ENCODE results near the gene RNF4.
"Not testable (repeated sequence)": the region's sequence is repeated elsewhere in the genome, so short reads cannot be mapped to it uniquely, and the experiment has no call there.

RNF4 gene

DNA sequence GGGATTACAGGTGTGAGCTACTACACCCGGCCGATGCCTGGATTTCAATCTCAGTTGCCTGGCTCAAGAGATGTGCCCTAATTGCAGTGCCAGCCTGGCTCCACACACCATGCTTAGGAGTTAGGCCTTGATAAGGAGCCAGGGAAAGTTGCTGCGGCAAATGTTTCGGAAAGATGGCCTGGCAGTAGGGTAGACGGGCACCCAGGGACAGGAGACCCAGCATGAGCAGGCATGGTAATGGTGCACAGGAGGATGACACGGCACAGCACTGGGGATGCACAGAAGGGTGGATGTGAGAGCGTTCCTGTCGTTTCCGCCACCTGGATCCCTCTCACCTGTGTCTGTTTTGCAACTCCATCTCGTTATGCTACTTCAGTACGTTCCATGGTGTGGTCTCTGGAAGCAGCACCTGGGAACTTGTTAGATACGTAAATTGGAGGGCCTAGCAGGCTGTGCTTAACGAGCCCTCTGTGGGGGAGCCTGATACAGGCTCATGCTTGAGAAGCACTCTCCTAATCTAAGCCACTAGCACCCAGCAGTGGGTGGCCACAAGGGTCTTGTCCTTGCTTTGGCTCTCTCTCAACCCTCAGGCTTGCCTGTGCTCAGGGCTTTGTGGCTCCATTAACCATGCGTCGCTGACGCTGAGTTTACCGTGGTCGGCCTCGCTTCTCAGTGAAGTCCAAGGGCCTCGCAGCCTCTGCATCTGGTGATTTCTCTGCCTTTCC, 20.3 kb downstream of the RNF4 start:
- DNase-seq = no peak

DNA sequence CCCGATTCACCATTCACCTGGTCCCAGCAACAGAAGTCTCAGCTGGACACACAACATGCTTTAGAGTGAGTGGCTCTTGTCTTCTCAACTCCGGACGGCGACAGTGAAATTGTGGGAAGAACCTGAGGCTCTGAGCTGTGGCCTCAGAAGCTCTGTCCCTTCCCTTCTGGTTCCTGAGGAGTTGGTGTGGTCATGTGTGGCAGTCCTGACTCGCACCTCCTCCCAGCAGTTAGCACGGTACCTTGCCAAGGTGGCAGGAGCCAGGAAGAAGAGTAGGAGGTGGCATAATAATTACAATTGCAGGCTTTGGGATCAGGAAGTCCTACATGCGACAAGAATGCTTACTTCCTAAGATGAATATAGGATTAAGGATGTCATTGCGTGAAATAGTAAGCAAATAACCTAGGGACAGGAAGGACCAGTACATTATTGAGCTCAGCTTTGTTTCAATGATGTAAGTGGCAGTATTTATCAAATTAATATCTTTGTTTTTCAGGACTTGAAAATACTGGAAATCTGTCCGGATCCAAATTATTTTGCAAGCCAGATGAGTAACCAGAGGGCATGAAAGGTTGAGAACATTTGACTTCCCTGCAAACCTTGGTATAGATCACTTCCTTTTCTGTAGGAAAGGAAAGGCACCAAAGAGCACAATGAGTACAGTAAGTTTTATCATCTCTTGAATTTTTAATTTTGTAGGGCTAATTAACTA, 21.1 kb downstream of the RNF4 start:
- no peak for DNase-seq

DNA sequence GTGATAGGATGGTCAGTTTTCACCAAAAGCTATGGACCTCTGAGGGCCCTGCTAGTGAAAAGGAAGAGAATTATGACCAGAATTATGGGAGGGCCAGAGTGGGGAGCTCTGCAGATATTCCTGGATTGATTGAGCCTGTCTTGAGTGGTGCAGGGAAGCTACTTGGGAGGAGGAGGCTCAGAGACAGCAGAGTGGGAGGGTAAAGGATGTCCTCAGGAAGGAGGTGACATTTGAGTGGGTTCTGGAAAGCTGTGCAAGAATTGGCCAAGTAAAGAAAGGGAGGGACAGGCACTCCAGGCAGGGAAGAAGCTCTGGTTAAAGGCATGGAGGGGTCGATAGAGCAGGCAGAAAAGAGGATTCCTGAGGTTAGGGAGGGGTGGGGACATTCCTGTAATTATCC, 24.1 kb downstream of the RNF4 start:
- no peak for DNase-seq

DNA sequence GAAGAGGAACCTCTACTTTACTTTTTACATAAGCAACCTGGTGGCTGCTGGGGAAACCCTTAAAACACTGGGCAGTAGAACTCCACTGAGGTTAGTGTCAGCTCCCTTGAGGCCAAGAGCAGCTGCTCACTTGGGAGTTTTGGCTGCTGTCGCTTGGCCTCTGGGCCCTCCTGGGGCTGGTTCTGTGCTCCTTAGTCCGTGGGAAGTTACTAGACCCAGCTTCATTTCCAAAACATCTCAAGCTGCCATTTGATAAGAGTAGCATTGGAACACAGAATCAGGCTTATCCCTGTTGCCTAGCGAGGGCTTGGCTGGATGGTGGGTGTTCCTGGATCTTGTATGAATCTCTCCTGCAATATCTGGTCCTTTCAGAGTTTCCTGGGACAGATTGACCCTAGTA, 26.1 kb downstream of the RNF4 start:
- DNase-seq = no peak

DNA sequence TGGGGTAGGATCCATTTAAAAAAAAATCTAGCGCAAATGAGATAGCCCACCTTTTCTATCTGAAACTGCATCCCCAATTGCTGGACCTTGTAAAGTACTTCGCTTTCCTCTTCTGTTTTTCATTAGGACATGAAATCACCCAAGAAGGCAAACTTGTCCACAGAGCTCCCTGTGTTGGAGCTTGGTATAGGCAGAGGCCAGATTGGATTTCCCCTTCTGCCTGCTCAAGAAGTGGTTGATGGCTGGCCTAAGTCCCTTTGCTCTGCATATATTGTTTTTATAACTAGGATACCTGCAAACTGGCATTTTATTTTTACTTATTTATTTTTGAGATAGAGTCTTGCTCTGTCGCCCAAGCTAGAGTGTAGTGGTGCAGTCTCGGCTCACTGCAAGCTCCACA, 28.4 kb downstream of the RNF4 start:
- no peak for DNase-seq

DNA sequence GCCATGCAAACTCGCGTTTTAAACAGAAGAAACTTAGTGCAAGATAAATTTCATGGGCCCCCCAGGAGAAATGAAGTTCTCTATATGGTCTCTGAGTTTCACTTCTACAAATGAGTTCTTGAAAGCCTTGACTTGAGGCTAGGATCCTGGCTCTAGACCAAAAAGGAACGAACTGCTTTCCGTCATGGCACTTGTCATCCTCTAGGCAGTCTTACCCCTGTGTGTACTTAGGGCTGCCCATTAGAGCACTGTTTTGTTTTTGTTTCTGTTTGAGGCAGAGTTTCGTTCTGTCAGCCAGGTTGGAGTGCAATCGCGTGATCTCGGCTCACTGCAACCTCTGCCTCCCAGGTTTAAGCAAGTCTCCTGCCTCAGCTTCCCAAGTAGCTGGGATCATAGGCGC, 29.0 kb downstream of the RNF4 start:
- DNase-seq = no peak

DNA sequence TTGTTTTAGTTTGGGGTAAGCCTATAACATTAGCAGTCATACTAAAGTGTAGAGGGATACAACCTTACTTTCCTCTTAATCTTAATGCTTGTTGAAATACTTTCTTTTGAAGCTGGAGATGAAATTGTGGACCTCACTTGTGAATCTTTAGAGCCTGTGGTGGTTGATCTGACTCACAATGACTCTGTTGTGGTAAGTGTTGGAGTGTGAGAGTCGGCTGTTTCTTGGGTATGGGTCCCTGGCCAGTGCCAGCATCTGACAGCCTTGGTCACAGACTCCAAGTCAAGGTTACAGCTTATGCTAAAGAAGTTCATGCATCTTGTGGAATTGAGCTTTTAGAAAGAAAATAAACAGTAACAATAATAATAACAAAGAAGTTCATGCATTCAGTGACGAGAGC, 31.6 kb downstream of the RNF4 start:
- DNase-seq = no peak

DNA sequence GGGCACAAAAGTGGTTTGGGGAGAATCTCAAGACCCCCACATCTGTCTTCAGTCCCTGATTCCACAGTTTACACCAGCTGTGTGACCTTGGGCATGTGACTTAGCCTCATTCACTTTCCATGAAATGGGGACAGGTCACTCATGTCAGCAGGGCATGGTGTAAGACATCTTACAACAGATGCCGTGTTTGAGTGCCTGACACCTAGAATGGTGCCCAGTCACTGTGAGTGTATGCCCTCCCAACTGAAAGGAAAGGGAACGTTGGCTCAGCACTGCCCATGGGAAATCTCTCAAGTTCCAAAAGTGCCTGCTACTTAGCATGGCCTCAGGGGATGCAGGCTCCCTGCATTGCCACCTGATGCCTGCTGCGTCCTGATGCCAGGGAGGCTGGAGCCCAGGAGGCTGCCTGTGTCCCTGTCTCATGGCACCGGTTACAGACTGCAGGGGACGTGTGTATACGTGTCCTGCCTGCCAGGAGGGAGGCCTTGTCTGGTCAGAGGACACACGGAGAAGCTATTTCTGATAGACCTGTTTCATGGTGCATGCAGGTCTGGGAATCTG, 32.2 kb downstream of the RNF4 start:
- DNase-seq = no peak

DNA sequence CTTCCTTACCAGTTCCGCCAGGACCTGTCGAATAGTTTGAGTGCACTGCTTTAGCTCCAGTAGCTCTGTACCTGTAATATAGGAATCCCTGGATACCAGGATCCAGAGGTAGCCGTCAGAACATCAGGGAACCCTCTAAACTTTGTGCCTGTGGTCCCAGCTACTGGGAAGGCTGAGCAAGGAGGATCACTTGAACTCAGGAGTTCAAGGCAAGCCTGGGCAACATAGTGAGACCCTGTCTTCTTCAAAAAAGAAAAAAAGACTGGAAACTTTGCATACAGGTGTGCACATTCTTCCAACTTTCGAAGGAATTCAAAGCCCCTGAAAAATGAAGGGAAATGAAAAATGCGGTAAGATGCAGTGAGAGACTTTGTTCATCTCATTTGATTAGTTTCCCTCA, 34.9 kb downstream of the RNF4 start:
- no peak for DNase-seq

DNA sequence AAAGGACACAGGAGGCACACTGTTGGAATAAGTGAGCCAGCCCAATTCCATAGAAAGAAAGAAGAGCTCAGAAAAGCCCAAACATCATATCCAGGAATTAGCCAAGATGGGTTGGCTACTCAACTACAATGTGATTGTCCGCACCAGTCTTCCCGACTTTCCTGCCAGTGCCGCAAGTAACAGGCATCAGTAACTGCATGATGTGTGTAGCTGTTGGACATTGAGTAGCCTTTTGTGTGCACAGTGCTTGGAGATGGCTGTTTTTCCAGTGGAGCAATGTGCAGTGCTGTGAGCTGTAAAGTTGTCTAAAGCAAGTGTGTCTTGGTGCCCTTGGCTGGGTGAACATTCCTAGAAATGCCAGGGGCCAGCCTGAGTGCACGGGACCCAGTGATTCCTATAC, 38.4 kb downstream of the RNF4 start:
- DNase-seq = no peak

DNA sequence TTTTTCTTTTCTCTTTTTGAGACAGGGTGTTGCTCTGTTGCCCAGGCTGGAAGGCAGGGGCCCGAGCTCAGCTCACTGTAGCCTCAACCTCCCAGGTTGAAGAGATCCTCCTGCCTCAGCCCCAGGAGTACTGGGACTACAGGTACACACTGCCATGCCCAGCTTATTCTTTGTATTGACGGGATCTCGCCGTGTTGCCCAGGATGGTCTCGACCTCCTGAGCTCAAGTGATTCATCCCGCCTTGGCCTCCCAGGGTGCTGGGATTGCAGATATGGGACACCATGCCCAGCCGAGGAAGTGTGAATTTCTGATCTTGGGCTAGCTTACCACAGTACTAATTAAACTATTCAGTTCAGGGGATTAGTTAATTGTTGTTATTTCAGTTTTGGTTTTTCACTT, 38.9 kb downstream of the RNF4 start:
- no peak for DNase-seq

DNA sequence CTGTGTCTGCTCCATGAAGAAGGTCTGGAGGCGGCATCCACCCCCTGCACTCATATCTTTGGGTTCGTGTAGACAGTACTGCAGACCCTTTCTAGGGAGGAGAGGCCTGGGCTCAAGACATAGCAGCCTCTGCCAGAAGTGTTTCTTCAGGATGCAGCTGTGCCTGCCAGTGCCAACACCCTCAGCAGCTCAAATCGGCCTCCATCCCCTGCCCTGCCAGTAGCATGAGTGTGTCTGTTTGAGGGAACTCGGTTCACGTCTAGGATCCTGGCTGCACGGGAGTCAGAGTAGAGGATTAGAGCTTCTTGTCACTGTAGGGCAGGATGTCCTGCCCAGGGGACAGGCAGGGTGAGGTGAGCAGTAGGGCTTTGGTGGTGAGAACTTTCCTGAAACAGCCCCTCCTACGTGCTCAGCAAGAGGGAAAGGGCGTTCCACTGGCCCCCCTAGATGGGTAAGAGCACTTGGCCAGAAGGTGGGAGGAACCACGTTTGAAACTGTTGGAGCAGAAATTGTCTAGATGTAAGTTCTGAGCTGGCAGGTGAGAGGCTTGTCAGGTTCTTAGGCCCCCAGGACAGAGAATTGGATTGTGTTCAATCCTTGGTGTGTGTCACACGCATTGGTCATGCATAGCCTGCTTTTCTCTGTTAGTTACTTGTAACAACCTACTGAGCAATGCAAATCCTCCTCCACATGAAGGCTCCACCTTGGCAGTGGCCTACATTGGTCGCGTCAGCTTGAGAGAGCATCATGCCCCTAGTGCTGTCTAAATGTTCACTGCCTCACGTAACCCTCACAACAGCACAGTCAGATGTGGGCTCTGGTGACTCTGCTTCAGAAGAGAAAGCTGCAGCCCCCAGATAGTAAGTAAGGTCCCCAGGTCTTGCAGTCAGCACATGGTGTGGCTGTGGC, 41.7 kb downstream of the RNF4 start:
- DNase-seq = no peak

DNA sequence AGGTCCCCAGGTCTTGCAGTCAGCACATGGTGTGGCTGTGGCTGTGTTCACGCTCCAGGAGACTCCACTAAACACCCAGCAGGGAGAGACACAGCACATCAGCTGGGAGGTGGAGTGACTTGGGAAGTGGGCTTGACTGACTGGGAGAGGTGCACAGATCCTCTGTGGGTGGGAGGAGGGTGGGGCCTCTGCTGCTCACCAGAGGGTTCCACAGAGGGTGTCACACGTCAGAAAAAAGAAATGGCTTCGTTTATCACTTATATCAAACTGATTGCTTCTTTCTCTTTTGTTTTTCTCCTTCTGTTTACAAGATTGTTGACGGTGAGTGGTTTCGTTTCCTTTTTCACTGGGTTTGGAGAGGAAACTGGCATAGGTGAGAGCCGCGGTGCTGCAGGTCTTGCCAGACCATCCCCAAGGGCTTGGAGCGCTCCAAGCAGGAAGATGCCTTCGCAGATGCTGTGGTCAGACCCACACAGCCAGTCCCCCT, 42.8 kb downstream of the RNF4 start:
- no peak for DNase-seq

DNA sequence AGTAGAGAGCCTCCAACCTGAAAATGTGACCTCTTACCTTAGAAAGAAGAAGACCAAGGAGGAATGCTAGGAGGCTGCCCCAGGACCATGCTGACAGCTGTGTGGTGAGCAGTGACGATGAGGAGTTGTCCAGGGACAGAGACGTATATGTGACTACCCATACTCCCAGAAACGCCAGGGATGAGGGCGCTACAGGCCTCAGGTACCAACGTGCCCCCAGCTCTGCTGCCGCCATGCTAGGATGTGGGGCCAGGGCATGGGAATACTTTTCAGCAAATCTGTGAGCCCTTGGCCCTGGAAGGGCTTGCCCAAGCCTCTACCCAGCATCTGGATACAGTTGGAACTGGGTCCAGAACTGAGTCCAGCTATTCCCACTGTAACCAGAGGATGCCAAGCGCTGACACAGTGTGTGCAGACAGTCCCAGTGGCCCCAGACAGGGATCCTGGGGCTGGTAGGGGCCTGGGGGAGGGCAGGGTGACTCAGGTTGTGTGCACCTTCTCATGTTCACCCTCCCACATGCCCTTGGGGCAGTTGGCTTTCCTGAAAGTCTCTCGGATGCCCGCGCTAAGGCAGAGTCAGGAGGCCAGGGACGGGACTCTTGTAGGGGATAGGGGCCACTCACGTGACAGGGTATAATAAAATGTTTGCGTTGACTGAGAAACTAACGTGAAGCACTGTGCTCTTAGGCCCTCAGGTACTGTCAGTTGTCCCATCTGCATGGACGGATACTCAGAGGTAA, 43.7 kb downstream of the RNF4 start:
- no peak for DNase-seq

DNA sequence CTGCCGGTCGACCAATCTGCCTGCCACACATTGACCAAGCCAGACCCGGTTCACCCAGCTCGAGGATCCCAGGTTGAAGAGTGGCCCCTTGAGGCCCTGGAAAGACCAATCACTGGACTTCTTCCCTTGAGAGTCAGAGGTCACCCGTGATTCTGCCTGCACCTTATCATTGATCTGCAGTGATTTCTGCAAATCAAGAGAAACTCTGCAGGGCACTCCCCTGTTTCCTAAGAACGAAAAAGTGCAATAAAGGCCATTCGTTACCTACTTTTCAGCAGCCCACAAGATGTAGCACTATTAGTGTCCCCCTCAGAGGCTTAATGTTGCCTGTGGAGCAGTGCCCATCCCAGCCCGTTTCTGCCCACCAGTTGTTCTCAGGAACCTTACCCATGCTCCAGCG, 45.3 kb downstream of the RNF4 start:
- DNase-seq = not testable (repeated sequence)

DNA sequence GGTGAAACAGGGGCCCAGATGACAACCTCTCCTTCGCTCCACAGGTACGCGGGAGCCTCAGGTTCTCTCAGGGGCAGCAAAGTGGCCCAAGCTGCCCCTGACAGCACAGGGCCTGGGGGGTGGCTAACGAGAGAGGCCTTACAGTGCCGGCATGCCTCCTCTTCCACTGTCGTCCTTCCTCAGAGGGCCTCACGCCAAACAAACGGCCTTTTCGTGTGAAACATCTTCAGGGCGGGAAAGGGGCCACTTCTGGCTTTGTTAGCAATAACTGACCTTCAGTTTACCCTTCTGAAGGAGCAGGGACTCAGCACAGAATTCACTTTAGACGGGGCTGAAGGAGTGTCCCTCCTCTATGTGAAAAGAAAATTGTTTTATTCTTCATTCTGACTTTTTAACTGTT, 46.0 kb downstream of the RNF4 start:
- DNase-seq = not testable (repeated sequence)

DNA sequence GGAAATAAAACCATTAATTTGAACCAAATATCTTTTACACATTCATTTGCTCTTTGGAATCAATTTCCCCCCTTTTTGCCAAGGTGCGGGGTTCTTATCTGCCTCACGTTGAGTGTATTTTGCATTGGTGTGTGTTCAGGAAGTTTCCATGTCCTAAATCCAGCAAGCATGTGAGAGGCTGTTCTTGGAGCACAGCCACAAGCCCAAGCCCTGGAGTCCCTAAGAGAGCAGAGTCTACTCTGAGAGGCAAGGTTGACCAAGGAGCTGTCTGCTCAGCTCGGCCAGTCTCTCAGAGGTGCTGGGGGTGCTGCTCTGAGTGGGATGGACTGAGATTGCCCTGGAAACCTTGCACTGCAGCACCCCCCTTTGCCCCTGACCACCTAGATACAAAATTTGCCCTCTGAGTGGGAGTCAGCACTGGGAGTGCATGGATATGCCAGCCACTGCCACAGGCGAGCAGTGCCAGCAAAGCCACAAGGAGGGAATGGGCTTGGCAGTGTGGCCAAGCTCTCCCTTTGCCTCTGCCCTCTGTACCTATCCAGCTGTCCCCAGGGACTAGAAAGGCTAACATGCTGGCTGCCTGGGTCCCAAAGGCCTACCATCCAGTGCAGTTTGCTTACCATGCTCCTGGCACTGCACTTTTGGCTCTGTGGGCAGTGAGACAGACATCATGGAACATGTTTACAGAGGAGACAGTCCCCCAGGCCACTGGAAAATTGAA, 47.1 kb downstream of the RNF4 start:
- DNase-seq = no peak

DNA sequence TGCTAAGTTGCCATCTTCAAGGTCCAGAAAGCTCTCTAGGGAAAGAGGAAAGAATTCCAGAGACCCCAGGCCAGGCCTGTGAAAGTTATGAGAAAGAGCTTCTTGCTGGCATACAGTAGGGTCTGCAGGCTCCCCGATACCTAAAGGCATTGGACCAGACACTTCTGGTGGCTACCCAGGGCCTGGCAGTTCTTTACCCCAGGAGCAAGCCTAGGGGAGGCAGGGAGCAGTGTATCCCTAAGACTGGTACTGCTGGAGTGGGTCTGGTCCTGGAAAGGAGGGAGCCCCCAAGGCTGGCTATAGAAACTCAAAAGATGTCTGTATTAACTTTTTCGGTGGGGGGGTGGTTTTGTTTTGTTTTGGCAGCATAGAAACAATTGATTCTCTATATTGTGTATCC, 47.7 kb downstream of the RNF4 start:
- no peak for DNase-seq

DNA sequence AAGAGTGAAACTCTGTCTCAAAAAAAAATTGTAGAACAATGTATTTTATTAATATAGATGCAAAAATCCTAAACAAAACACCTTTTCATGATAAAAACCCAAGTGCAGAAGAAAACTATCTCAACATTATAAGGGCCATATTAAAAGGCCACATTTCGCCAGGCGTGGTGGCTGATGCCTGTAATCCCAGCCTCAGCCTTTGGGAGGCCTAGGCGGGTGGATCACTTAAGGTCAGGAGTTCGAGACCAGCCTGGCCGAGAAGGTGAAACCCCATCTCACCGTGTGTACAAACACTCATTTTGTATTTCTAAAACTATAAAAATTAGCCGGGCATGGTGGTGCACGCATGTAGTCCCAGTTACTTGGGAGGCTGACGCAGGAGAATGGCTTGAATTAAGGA, 57.7 kb downstream of the RNF4 start:
- no peak for DNase-seq

DNA sequence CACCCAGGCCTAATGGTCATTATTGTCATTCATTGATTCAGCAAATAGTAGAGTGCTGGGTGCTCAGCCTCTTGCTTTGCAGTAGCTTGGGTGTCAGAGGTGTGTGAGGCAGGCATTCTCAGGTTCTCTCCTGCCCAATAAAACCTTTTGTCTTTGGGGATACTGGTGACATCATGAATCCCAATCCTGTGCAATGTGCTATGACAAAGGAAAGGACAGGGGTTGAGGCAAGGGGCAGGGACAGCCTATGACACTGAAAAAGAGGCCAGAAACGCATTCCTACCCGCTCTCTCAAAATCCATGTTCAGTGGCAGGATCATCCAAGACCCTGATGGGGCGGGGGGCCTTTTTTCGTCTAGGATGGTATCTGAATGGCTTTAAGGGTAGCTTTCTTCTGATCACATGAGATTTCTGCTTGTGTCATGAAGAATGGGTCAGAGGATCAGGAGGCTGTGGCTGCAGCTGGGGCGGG, 66.0 kb downstream of the RNF4 start:
- no peak for DNase-seq

Measured in fibroblast of skin of scalp (primary cell).